ENCODE data around the gene CACHD1.

The CACHD1 gene

GRCh38 chr1:64488862-64489261 is 18.9 kb downstream of the CACHD1 start:
- ChIA-PET POLR2A (no interaction called here), CTCF (interaction anchor here (1.0 to 1.6 kb wide), 2 partner anchors 14 to 187 kb away, joined by 3 to 6 read pairs; no protein-coding TSS in a partner anchor)
- TF ChIP-seq CTCF (IDR thresholded peaks at IDR 0.05; ENCODE audit: insufficient read depth, low read length, missing control alignments), result no peak
- no peak overlapping the region for H3K4me3 ChIP-seq (ENCODE audit: low read depth, low read length)
- DNase-seq (ENCODE audit: low read depth, low spot score), result no peak

- H3K4me3 ChIP-seq (ENCODE audit: low read depth, low read length), result no peak overlapping the region
- no peak for TF ChIP-seq CTCF (IDR thresholded peaks at IDR 0.05; ENCODE audit: insufficient read depth, low read length, missing control alignments)
- CTCF ChIA-PET, result interaction anchor here (1.6 kb wide), 1 partner anchor 14 kb away, joined by 6 read pairs; no protein-coding TSS in a partner anchor
- POLR2A ChIA-PET, result no interaction called here
- no peak for DNase-seq (ENCODE audit: low read depth, low spot score)
Observed at GRCh38 chr1:64489707-64490106, 19.8 kb downstream of the CACHD1 start.

- ChIA-PET POLR2A (no interaction called here), CTCF (interaction anchor here (1.6 kb wide), 1 partner anchor 13 kb away, joined by 6 read pairs; no protein-coding TSS in a partner anchor)
- H3K4me3 ChIP-seq (ENCODE audit: low read depth, low read length), result no peak overlapping the region
- DNase-seq (ENCODE audit: low read depth, low spot score), result no peak
- TF ChIP-seq CTCF (IDR thresholded peaks at IDR 0.05; ENCODE audit: insufficient read depth, low read length, missing control alignments), result no peak
Observed at GRCh38 chr1:64490213-64490818, 20.4 kb downstream of the CACHD1 start.

DNA sequence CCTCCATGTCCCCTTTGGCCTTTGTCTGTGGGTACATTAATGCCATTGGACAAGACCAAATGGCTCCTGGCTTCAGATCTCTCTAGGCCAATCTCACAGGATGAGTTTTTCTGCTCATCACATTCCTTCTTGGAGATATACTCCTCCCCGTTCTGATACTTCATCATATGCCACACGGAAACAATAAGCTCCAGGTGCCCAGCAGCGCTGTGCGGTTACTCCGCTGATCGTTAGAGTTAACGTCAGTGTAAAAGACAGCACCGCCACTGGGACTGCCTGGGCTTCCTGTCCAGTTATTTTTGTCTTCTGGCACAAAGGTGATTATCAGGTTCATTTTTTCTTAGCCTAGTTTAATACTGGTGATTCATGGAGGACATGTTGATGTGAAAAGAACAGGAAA is 22.5 kb downstream of the CACHD1 start:
- DNase-seq (ENCODE audit: low read depth, low spot score), result no peak
- TF ChIP-seq CTCF (IDR thresholded peaks at IDR 0.05; ENCODE audit: insufficient read depth, low read length, missing control alignments), result no peak
- ChIA-PET POLR2A (no interaction called here), CTCF (interaction anchor here (0.9 kb wide), 1 partner anchor 184 kb away, joined by 3 read pairs; no protein-coding TSS in a partner anchor)
- H3K4me3 ChIP-seq (ENCODE audit: low read depth, low read length), result no peak overlapping the region

GRCh38 chr1:64493831-64494230 is 23.9 kb downstream of the CACHD1 start:
- ChIA-PET CTCF (interaction anchor here (0.5 to 1.2 kb wide), 2 partner anchors 183 to 192 kb away, joined by 3 to 4 read pairs; no protein-coding TSS in a partner anchor), POLR2A (no interaction called here)
- no peak overlapping the region for H3K4me3 ChIP-seq (ENCODE audit: low read depth, low read length)
- no peak for TF ChIP-seq CTCF (IDR thresholded peaks at IDR 0.05; ENCODE audit: insufficient read depth, low read length, missing control alignments)
- DNase-seq (ENCODE audit: low read depth, low spot score), result no peak

GRCh38 chr1:64494659-64495058 is 24.7 kb downstream of the CACHD1 start:
- DNase-seq (ENCODE audit: low read depth, low spot score), result no peak
- no peak overlapping the region for H3K4me3 ChIP-seq (ENCODE audit: low read depth, low read length)
- POLR2A ChIA-PET, result no interaction called here

More at GRCh38 chr1:64494659-64495058, 24.7 kb downstream of the CACHD1 start:
- no peak for TF ChIP-seq CTCF (IDR thresholded peaks at IDR 0.05; ENCODE audit: insufficient read depth, low read length, missing control alignments)
- CTCF ChIA-PET, result interaction anchor here (1.2 kb wide), 1 partner anchor 182 kb away, joined by 4 read pairs; no protein-coding TSS in a partner anchor

All from AG04449 (cell line).